Measurements from ENCODE around the gene ADARB1.

ADARB1 gene

GRCh38 chr21:45237401-45237800, 163.0 kb downstream of the ADARB1 start:
- no peak overlapping the region for H3K4me3 ChIP-seq (ENCODE audit: low read length)
- no peak for DNase-seq (ENCODE audit: low read depth)
- no peak for TF ChIP-seq CTCF (conservative IDR thresholded peaks at IDR 0.05; ENCODE audit: low read depth, low read length)

GRCh38 chr21:45241357-45241756, 167.0 kb downstream of the ADARB1 start:
- no peak for DNase-seq (ENCODE audit: low read depth)
- no peak overlapping the region for H3K4me3 ChIP-seq (ENCODE audit: low read length)
- TF ChIP-seq CTCF (conservative IDR thresholded peaks at IDR 0.05; ENCODE audit: low read depth, low read length): no peak

DNA sequence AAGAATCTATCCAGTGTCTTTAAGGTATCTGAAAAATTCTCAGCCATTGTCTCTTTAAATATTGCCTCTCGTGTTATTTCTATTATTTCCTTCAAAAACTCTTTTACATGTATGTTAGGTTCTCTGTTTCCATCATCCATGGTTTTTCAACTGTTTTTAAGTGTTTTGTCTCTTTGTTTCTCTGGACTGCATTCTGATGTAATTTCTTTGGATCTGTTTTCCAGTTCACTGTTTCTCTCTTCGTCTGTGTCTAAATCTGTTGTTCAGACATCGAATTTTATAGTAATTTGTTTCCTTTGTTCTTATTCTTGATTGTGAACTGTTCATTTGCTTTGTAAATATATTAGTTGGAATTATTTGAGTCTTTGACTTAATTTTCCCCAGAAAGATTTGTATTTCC, 169.2 kb downstream of the ADARB1 start:
- TF ChIP-seq CTCF (conservative IDR thresholded peaks at IDR 0.05; ENCODE audit: low read depth, low read length): no peak
- no peak for DNase-seq (ENCODE audit: low read depth)
- H3K4me3 ChIP-seq (ENCODE audit: low read length): no peak overlapping the region

GRCh38 chr21:45244799-45245340, 170.5 kb downstream of the ADARB1 start:
- no peak for TF ChIP-seq CTCF (conservative IDR thresholded peaks at IDR 0.05; ENCODE audit: low read depth, low read length)
- H3K4me3 ChIP-seq (ENCODE audit: low read length): no peak overlapping the region
- DNase-seq (ENCODE audit: low read depth): no peak

DNA sequence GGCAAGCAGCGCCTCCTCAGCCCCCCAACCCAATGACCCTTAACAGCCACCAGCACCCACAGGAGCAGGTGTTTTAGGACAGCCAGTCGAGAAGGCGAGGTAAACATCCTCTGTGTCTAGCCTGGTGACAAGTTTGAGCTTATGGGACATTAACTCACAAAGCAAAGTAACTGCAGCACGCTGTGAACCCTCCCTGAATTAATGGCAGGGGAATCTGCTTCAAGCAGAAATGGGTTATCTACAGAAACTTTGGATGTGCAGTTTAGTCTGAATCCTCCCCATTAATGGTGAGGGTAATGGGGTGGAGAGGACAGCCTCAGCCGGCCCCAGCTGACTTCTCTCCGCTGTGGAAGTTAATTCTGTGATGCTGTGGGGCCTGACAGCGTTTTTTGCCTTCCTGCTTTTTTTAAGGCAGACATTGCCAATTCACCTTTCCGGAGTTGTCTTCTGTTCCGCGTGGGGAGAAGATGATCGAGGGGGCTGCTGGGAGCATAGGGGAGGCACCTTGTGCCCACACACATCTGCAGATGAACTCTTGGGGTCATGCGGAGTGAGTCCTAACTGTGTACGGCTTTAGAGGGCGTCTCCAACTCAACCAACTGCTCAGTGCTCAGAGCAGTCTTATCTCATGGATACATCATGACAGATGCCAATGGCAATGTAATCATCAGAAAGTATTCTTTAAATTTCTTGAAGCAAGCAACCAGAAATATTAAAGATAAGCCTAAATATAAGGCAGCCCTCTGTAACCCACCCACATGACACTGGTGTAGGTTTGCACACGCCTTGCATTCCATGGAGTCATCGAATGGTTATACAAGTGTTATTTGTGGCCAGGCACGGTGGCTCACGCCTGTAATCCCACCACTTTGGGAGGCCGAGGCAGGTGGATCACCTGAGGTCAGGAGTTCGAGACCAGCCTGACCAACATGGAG, 172.3 kb downstream of the ADARB1 start:
- no peak for TF ChIP-seq CTCF (conservative IDR thresholded peaks at IDR 0.05; ENCODE audit: low read depth, low read length)
- no peak overlapping the region for H3K4me3 ChIP-seq (ENCODE audit: low read length)

DNA sequence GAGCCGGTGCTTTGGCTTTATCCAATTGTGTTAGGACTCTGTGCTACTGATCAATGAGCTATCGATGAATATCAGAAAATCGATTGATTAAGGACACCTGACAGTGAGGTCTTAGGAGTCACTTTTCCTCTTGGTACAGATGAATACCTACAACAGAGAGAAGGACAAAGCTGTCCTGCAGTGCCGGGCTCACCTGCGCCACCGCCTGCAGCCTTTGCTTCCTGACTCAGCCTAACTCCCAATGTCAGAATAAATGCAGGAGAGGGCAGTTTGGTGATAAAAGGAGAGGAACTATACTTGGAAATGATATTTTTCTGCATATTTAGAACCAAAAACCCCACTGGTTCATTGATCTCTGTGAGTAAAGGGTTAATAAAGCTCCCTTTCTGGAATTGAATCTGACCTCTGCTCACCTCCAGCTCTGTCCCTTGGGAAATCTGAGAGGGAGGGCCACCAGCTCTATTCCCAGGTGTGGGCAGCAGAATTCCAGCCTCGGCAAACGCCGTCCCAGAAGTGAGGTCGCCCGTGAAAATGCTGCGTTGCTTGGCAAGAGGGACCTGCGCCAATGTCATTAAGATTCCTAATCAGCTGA, 174.0 kb downstream of the ADARB1 start:
- TF ChIP-seq CTCF (conservative IDR thresholded peaks at IDR 0.05; ENCODE audit: low read depth, low read length): no peak
- DNase-seq (ENCODE audit: low read depth): no peak
- peak overlapping the region; percentile 2 for H3K4me3 ChIP-seq (ENCODE audit: low read length)

More for the DNA sequence above, 172.3 kb downstream of the ADARB1 start:
- no peak for DNase-seq (ENCODE audit: low read depth)
